OCI-LY1 (cell line): ENCODE results near the gene ETV3.

Experiments
- EZH2 ChIP-seq: fragments of 200-600 bp; sonication (generic), shearing (Covaris generic); IDR thresholded peaks from 2 replicates; pipeline ENCODE4 v1.8.0; 2017; ENCODE audit warnings: borderline replicate concordance, mixed run types, mild to moderate bottlenecking, antibody characterized with exemption, low read length, moderate library complexity, mixed read lengths
- TF ChIP-seq, protein P1 (sequence below): fragments of 200-600 bp; sonication (generic), shearing (Covaris generic); IDR thresholded peaks from 2 replicates; pipeline ENCODE4 v1.5.1; 2017; ENCODE audit warnings: mild to moderate bottlenecking, antibody characterized with exemption, low read length, moderate library complexity, mixed read lengths

GRCh38 chr1:157104598-157105293 lies 33.4 kb downstream of the ETV3 start:
- no peak for TF ChIP-seq EZH2
- TF ChIP-seq, protein P1, sequence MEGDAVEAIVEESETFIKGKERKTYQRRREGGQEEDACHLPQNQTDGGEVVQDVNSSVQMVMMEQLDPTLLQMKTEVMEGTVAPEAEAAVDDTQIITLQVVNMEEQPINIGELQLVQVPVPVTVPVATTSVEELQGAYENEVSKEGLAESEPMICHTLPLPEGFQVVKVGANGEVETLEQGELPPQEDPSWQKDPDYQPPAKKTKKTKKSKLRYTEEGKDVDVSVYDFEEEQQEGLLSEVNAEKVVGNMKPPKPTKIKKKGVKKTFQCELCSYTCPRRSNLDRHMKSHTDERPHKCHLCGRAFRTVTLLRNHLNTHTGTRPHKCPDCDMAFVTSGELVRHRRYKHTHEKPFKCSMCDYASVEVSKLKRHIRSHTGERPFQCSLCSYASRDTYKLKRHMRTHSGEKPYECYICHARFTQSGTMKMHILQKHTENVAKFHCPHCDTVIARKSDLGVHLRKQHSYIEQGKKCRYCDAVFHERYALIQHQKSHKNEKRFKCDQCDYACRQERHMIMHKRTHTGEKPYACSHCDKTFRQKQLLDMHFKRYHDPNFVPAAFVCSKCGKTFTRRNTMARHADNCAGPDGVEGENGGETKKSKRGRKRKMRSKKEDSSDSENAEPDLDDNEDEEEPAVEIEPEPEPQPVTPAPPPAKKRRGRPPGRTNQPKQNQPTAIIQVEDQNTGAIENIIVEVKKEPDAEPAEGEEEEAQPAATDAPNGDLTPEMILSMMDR = no peak
